Duodenal mucosa (tissue), 2 donors: ENCODE results near the gene CYP4F2.
"Not testable (repeated sequence)": the region's sequence is repeated elsewhere in the genome, so short reads cannot be mapped to it uniquely, and the experiment has no call there.

Experiments used
- H3K27ac ChIP-seq: one replicate; pipeline ENCODE4 v1.7.0; 2013; ENCODE audit warnings: low read depth, low read length
- H3K27me3 ChIP-seq, 2 donors: one replicate each; pipeline ENCODE4 v1.7.0; 2013; ENCODE audit warnings: low read length in 2 of 2, control low read depth in 1 of 2; ENCODE audit not compliant: insufficient read depth in 2 of 2, control insufficient read depth in 1 of 2
- H3K36me3 ChIP-seq, 2 donors: one replicate each; pipeline ENCODE4 v1.7.0; 2013; ENCODE audit warnings: low read length in 2 of 2, control low read depth in 1 of 2; ENCODE audit not compliant: insufficient read depth in 2 of 2, control insufficient read depth in 1 of 2
- H3K4me1 ChIP-seq, 2 donors: one replicate each; pipeline ENCODE4 v1.7.0; 2013; ENCODE audit warnings: low read length in 2 of 2, control low read depth in 1 of 2; ENCODE audit not compliant: insufficient read depth in 2 of 2, control insufficient read depth in 1 of 2
- H3K4me3 ChIP-seq, 2 donors: one replicate each; pipeline ENCODE4 v1.7.0; 2013; ENCODE audit warnings: low read length in 2 of 2, low read depth in 1 of 2
- H3K9ac ChIP-seq, 2 donors: one replicate each; pipeline ENCODE4 v1.7.0; 2013; ENCODE audit warnings: low read length in 2 of 2, low read depth in 1 of 2
- H3K9me3 ChIP-seq, 2 donors: one replicate each; pipeline ENCODE4 v1.7.0; 2013; ENCODE audit warnings: low read length in 2 of 2, control low read depth in 1 of 2; ENCODE audit not compliant: control insufficient read depth in 1 of 2

The CYP4F2 gene

GRCh38 chr19:15828611-15829305 lies 69.1 kb downstream of the CYP4F2 start:
- not testable (repeated sequence) for H3K27me3 ChIP-seq, H3K27ac ChIP-seq, H3K36me3 ChIP-seq, H3K9ac ChIP-seq, H3K4me3 ChIP-seq, H3K9me3 ChIP-seq
- H3K4me1 ChIP-seq, result peaks cover 7 to 11% of the 10 kb centered on the region in 2 donors

- Histone ChIP-seq H3K4me3 (no peak overlapping the region), H3K4me1 (peaks cover 7 to 11% of the 10 kb centered on the region in 2 donors), H3K36me3 (no peaks in the 10 kb centered on the region), H3K27me3 (no peaks in the 10 kb centered on the region), H3K9ac (no peak overlapping the region), H3K9me3 (no peaks in the 10 kb centered on the region), H3K27ac (no peak overlapping the region)
These were observed 69.7 kb downstream of the CYP4F2 start for GRCh38 chr19:15828121-15828610.
